GM19395 (cell line): ENCODE results near the gene CABLES2.

Source experiments
- ATAC-seq: cut with Tn5 transposase; IDR thresholded peaks from one replicate; pipeline ENCODE4 v1.9.1; 2021; ENCODE audit warnings: mild to moderate bottlenecking, moderate library complexity; ENCODE audit not compliant: unreplicated experiment

The CABLES2 gene

GRCh38 chr20:62392077-62392418 lies 15.0 kb downstream of the CABLES2 start:
- ATAC-seq = no peak

- ATAC-seq = no peak
Measured at GRCh38 chr20:62391165-62392076, 15.7 kb downstream of the CABLES2 start.

- no peak for ATAC-seq
Measured at GRCh38 chr20:62390317-62391164, 16.5 kb downstream of the CABLES2 start.

GRCh38 chr20:62389601-62390087 lies 17.4 kb downstream of the CABLES2 start:
- ATAC-seq = no peak

GRCh38 chr20:62388839-62389600 lies 18.1 kb downstream of the CABLES2 start:
- ATAC-seq = no peak

GRCh38 chr20:62387933-62388635 lies 19.0 kb downstream of the CABLES2 start:
- no peak for ATAC-seq

GRCh38 chr20:62387219-62387913 lies 19.7 kb downstream of the CABLES2 start:
- ATAC-seq = peak; percentile 4

GRCh38 chr20:62386383-62387218 lies 20.5 kb downstream of the CABLES2 start, which contains the start of gene RPS21:
Gene RPS21, plus strand, starts transcription at chr20:62387103. Its CDS starts 236 bp downstream, at chr20:62387339.
- ATAC-seq = peak; percentile 83

- peak; percentile 53 for ATAC-seq
Measured at GRCh38 chr20:62382306-62383198, 24.5 kb downstream of the CABLES2 start.

- ATAC-seq = no peak
Measured at GRCh38 chr20:62381842-62382241, 25.2 kb downstream of the CABLES2 start.

GRCh38 chr20:62381202-62381797 lies 25.8 kb downstream of the CABLES2 start:
- ATAC-seq = no peak

GRCh38 chr20:62378215-62378614 lies 28.9 kb downstream of the CABLES2 start:
- ATAC-seq = no peak

- no peak for ATAC-seq
Measured at GRCh38 chr20:62377615-62378178, 29.4 kb downstream of the CABLES2 start.

GRCh38 chr20:62377064-62377461 lies 30.0 kb downstream of the CABLES2 start:
- no peak for ATAC-seq

GRCh38 chr20:62376112-62377063 lies 30.7 kb downstream of the CABLES2 start:
- ATAC-seq = no peak
